CD4-positive, alpha-beta T cell treated with Interleukin-17A for 4 hours (primary cell): ENCODE data around the gene PGRMC1.
"Not testable (repeated sequence)": the region's sequence is repeated elsewhere in the genome, so short reads cannot be mapped to it uniquely, and the experiment has no call there.

ENCODE experiments used
- DNase-seq: peaks from one replicate; pipeline ENCODE4 v3.0.0-alpha.2; 2020; ENCODE audit warnings: mixed read lengths

The PGRMC1 gene

DNA sequence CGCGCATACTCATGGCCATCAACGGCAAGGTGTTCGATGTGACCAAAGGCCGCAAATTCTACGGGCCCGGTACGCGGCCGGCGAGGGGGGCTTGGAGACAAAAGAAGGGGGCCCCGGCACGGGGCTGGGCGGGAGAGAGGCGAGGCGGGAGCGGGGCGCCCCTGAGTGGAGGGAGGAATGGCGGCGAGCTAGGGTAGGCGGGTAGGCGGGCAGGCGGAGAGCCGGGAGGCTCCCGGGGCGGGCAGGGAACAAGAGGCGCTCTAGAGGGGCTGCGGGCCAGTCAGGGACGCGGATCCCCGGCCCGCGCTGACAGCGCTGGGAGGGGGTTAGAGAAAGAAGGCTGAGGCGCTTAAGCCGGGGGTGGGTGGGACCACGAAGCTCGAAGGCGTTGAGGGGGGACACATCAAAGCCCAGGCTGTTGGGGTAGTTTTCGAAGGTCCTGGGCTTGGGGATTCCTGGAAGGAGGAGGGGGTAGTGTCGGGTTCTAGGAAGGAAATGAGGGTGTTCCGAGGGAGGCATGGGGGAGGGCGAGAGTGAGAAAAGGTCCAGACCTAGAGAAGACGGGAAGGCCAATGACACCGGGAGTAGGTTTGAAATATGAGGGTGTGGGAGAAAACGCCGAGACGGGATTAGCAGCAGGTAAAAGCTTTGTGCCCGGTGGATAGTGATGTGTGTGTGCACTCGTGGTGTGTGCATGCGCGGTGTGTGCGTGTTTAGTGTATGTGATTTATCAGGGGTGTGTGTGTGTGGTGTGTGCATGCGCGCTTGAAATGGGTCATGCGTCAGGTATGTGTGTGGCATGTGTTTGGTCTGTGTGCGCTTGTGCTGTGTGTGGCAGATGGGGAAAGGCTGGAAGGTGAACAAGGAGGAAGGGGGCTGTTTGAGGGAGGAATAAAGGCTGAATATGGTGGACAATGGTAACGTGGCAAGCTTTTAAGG, 807 bp downstream of the PGRMC1 start:
- DNase-seq: peak; percentile 47

DNA sequence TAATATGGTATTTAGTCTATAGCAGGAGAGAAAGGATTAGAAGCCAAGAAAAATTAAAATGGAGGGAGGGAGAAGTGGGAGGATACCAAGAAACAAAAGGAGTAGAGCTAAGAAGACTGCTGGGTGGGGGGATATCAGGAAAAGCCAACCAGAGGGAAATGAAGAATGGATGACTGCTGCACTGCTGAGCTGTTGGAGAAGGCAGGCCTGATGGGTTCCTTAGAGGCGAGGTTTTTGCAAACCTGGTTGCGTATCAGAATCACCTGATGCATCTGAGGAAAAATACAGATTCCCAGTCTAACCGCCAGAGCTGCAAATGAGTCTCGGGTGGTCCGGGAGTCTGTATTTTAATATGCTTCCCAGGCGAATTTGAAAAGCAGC, 1.5 kb downstream of the PGRMC1 start:
- DNase-seq: no peak

DNA sequence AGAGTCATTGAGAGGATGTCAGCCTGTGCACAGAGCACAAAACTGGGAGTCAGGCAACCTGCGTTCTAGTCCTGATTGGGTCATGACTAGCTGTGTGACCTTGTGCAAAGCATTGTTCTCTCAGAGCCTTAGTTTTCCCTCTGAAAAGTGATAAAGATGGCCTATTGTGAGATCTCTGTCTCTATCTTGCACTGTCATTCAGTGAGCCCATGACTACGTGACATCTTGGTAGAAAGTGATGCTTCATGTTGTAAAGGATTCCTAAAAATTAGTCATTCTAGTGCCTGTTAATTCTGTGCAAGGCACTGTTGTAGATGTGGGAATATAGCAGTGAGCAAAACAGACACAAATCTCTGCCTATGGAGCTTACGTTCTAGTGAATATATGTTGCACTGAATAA, 2.5 kb downstream of the PGRMC1 start:
- no peak for DNase-seq

DNA sequence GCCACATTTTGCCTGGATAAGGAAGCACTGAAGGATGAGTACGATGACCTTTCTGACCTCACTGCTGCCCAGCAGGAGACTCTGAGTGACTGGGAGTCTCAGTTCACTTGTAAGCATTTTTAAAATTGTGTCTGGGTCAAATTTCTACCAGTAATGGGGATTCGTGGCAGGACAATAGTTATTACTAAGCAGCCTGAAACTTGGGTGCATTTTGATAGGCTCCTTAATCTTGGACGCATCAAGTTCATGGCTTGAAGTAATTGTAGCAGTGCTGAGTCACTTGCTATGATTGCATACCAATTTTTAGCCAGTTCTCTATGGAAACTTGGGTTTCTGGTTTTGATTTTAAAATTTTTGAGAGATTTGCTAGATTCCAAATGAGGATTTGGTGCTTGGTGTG, 4.3 kb downstream of the PGRMC1 start:
- no peak for DNase-seq

DNA sequence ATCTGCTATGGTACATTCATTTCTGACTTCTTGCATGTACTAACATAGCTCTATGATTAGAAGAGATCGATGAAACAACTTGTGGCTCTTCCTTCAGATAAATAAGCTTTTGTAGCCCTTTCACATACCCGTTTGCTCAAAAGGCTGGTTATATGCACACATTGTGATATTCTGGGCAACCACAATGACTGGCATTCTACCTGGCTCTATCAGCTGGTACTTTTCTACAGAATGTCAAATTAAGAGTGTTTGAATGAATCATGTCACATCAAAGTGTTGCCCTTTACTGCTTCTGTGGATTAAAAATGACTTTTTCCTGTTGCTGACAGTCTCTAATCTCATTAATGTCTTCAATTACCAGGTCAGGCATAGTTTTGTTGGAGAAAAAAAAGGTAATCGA, 11.6 kb downstream of the PGRMC1 start:
- DNase-seq: no peak

DNA sequence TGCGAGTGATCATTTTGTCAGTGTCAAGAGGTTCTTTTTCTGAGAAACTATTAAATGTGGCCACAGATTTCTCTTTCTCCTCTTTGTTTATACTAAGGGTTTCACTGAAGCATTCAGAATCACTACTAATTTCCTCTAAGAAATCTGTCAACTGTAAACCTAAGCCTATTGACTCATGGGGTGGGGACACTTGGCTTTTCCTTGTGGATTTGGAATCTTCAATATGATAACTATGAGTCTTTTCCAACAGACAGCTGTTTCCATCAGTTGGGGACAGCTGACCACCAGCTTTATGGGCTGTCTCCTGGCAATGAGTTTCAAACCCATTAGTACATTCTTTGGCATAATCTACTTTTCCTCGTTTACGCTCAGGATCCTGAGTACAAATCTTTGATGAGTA, 13.8 kb downstream of the PGRMC1 start:
- no peak for DNase-seq

DNA sequence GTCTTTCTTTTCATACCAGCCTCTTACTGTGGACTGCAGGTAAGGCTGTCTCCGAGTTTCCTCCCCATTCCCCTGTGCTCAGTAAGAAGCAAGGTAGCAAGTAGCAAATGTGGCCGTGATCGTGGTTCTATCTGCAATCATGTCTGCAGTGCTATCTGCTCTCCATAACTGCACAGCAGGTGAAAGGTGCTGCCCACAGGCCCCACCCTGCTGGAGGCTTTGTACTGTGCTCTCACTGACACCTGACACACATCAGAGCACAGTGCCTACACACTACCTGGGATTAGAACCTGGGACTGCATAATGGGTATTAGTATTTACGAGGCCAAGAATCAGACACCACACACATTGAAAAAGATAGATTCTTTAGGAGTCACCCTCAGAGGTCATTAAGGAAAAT, 15.3 kb downstream of the PGRMC1 start:
- DNase-seq: no peak

DNA sequence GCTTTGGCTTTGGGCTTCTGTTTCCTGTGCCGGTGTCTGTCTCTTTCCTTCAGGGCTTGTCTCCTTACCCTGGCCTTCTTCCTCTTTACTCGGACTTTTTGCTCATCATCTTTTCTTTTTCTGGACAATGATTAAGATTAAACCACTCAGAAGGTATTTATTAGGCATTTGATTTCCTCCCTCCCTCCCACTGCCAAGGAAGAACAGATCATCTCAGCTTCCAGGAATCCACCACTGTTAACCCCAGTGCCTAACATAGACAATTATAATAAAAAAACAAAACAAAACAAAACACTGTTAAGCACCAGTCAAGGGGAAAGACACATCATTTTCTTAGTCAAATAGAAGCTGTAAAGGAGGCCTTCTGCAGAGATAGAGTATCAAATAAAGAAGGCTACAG, 16.6 kb downstream of the PGRMC1 start:
- DNase-seq: no peak

DNA sequence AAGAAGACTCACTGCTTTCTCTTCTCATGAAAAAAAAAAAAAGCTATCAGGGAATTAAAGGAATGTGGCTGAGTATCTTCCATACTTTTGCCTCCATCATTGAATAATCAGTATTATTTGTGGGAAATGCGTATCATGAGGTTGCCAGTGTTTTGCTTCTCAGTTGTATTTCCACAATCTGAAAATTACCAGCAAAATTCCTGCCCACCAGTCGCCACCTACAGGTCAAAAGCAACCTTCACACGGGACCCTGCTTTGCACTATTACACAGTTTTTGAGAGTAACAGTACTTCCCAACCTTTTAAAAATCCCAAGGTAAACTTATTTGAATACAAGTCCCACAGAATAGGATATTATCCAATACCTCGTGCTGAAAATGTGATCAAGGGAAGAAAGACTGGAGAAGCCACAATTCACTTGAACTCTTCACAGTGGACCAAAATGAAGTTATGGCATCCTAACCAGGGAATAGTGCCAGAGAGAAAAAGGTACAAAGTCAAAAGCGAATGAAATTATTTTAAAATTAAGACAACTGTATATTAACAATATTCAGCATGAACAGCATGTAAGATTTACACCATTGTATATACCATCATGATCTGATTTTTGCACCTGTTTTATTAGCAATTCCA, 30.4 kb downstream of the PGRMC1 start:
- DNase-seq: peak; percentile 38

DNA sequence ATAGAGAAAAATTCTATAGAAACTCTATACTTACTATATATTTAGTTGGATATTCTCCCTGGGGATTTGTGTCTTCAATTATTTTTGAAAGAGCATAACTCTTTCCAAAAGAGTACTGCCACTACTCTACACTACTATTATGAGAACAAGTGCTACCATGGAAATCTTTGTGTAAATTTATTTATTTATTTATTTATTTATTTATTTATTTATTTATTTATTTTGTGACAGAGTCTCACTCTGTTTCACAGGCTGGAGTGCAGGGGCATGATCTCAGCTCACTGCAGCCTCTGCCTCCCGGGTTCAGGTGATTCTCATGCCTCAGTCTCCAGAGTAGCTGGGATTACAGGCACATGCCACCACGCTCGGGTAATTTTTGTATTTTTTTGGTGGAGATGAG, 31.0 kb downstream of the PGRMC1 start:
- DNase-seq: not testable (repeated sequence)

DNA sequence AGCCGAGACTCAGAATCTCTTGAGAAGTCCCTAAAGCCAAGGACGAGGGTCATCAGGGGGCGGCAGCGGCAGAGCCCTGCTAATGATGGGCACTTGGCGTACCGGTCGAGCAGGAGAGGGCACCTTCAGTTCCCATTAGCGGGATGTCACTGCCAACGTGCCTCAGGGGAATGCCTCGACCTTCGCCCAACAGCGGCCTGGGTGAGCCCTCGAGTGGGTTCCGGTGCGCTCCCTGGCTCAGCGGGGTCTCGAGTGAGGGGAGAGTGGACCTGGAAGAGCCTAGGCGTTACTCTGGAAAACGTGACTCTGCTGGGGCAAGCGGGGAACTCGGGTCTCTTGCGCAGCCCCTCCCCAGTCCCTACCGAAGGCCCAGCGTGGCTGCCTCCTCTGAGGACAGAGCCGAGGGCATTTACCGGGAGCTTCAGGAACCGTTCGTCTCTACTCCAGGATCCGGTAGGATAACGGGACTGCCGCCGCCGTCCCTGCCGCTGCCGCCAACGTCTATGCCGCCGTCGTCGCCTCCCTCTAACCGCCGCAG, 36.9 kb downstream of the PGRMC1 start:
- no peak for DNase-seq

DNA sequence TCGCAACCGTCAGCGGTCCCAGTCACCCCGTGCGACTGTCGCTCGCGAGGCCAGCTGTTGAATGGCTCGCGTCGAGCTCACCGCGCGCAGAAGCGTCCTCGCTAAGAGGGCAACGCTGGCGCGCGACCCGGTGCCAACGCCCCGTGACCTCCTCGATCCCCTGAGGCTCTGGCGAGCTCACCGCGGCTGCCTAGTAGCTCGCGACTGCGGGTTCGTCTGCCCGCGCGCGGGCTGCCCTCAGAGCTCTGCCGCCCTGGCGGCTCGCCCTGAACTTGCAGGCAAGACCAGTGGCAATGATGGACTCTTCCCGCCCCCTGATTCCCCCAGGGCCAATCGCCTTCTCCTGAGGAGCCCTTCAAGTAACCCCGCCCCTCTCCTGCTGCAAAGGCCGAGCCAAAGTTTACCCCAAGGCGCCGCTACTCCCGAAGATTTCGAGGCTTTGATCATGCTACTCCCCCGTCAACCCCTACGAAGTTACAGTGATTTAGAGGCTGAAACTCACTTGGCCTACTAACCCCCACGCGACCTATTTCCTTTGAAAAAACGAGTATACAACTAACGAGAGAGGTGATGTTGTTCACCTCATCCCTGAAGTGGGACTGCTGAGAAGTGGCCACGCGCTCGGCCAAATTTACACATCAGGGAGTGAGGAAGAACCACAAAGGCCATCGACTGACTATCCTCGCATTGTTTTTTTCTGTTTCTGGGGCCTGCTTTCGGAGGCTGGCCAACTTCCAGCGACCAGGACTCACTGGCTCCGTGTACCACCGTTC, 37.5 kb downstream of the PGRMC1 start:
- DNase-seq: peak; percentile 58

DNA sequence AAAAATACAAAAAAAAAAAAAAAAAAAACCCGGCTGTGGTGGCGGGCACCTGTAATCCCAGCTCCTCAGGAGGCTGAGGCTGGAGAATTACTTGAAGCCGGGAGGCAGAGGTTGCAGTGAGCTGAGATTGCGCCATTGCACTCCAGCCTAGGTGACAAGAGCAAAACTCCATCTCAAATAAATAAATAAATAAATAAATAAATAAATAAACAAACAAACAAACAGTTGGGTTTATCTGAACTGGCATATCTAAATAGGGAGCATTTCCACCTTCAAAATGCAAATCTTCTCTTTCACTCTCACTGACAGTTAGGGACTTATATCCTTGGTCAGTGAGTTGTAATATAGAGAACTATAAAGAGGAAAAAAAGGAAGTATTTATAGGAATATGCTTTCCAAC, 46.3 kb downstream of the PGRMC1 start:
- DNase-seq: not testable (repeated sequence)

DNA sequence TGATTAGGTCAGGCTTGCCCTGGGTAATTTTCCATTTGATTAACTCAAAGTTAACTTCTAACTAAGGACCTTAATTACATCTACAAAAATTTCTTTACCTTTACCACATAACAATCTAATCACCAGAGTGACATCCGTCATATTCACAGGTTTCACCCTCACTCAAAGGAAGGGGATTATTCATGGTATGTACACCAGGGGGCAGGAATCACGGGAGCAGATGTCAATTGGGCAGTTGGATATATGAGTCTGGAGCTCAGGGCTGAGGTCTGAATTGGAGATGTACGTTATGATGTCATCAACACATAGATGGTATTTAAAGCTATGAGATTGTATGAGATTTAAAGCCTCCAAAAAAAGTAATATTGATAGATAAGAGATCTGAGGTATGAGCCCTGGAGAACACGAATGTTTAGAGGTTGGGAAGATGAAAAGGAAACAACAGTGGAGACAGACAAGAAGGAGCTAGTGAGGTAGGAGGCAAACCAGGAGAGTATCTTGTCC, 52.9 kb downstream of the PGRMC1 start:
- no peak for DNase-seq

DNA sequence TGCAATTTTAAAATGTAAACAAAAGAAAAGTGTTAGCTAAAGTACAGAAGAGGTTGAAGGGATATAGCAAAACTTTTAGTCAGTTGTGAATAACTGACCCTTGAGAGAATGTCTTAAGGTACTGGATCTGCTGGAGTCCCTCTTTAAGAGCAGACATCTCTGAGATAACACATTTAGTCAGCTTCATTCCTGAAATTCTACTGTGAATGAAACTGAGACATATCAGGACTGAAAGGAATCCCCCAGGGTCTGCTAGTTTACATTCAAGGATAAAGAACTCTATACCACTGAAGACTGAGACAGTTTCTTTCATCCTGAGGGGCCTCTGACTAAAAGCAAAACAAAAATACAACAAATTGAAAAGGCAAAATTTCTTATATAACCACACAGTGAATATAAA, 54.4 kb downstream of the PGRMC1 start:
- DNase-seq: no peak

DNA sequence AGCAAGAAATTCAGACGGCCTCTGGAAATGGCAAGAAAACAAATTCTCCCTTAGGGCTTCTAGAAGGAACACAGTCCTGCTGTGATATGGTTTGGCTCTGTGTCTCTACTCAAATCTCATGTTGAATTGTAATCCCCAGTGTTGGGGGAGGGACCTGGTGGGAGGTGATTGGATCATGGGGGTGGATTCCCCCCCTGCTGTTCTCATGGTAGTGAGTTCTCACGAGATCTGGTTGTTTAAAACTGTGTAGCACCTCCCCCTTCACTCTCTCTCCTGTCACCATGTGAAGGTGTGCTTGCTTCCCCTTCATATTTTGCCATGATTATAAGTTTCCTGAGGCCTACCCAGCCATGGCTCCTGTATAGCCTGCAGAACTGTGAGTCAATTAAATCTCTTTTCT, 55.2 kb downstream of the PGRMC1 start:
- not testable (repeated sequence) for DNase-seq

DNA sequence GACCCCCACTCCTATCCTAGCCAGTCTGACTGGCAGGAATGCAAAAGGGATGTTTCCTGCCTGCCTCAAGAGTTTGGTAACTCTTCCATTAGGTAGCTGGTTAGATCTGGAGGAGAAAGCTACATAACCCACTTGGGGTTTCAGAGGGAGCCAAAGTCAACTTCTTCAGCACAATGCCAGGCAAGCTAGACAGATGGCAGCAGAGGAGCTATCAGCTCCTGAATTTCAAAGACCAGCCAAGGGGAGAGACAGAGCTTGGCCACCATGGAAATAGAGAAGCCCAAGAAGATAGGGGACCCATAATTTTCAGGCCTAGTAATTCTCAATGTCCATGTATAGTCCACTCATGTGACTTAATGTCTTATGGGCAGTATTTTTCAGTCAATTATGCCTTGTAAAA, 56.4 kb downstream of the PGRMC1 start:
- no peak for DNase-seq
